ENCODE results near the gene LRFN3. TPM values are rescaled to one million over a fixed set of nuclear protein-coding genes. Genes with fewer than 3 reads are reported as not detected.

The LRFN3 gene
- total RNA-seq, 6 donors from 2014 or later, result 6.3 to 17.2 (median 11.8) TPM

DNA sequence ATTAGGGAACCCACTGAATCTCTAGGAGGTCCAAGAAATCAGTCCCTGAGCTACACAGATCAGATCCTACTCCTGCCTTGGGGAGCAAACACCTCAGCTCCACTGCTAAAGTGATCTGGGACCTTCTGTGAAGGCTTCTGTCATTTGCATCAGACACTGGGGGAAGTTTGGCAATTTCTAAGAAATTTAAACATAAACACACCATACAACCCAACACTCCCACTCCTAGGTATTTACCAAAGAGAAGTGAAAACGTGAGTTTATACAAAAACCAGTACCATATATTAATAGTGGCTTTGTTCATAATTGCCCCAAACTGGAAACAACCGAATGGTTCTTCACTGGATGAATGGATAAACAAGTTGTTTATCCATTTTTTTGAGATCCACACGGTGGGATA is 20.7 kb upstream of the LRFN3 start:
- Histone ChIP-seq H3K4me1 (peaks cover 0 to 6% (median 2%) of the 10 kb centered on the region in 4 donors), H3K27me3 (no peaks in the 10 kb centered on the region), H3K27ac (peak overlapping the region in 1 of 4 donors; percentile 49), H3K36me3 (no peaks in the 10 kb centered on the region), H3K9me3 (no peaks in the 10 kb centered on the region), H3K4me3 (no peak overlapping the region)
- 52 to 57% methylated on average over 3 of the region's 3 CpGs for WGBS, 2 donors
- TF ChIP-seq EP300 (IDR thresholded peaks at IDR 0.05) (no peak), POLR2AphosphoS5 (IDR thresholded peaks at IDR 0.05) (no peak), CTCF (IDR thresholded peaks at IDR 0.05) (no peak)
- ATAC-seq (ENCODE audit: low FRiP score in 2 of 2) (no peak), DNase-seq (no peak)

DNA sequence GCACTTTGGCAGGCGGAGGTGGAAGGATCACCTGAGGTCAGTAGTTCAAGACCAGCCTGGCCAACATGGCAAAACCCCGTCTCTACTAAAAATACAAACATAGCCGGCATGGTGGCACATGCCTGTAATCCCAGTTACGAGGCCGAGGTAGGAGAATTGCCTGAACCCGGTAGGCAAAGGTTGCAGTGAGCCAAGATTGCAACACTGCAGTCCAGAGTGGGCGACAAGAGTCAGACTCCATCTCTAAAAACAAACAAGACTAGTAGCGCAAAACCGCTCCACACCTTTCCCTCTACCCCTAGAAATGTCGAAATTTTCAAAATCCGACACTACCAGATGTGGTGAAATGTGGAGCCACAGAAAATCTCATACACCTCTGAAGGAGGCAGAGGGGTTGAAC is 16.9 kb upstream of the LRFN3 start:
- ATAC-seq (ENCODE audit: low FRiP score in 2 of 2), result no peak
- whole genome bisulfite sequencing, 2 donors, result 85 to 86% methylated on average over 11 of the region's 11 CpGs
- Histone ChIP-seq H3K4me3 (no peak overlapping the region), H3K4me1 (no peaks in the 10 kb centered on the region), H3K27ac (no peak overlapping the region), H3K9me3 (no peaks in the 10 kb centered on the region), H3K36me3 (no peaks in the 10 kb centered on the region), H3K27me3 (no peaks in the 10 kb centered on the region)
- DNase-seq, result no peak
- TF ChIP-seq CTCF (IDR thresholded peaks at IDR 0.05), result no peak

- WGBS, 2 donors, result 79 to 84% methylated on average over 6 of the region's 6 CpGs
- DNase-seq (no peak), ATAC-seq (ENCODE audit: low FRiP score in 2 of 2) (no peak)
- Histone ChIP-seq H3K27ac (no peak overlapping the region), H3K4me1 (no peaks in the 10 kb centered on the region), H3K27me3 (no peaks in the 10 kb centered on the region), H3K36me3 (no peaks in the 10 kb centered on the region), H3K9me3 (peaks cover 0 to 7% (median 3%) of the 10 kb centered on the region in 4 donors), H3K4me3 (no peak overlapping the region)
- TF ChIP-seq EP300 (IDR thresholded peaks at IDR 0.05) (no peak), CTCF (IDR thresholded peaks at IDR 0.05) (no peak), POLR2A (IDR thresholded peaks at IDR 0.05) (no peak), POLR2AphosphoS5 (IDR thresholded peaks at IDR 0.05) (no peak)
Measured at GRCh38 chr19:35921012-35921411, 15.2 kb upstream of the LRFN3 start.

GRCh38 chr19:35925501-35925900 is 10.7 kb upstream of the LRFN3 start:
- no peak for DNase-seq
- no peaks in the 10 kb centered on the region for H3K27me3 ChIP-seq
- no peak overlapping the region for H3K4me3 ChIP-seq
- TF ChIP-seq POLR2A (IDR thresholded peaks at IDR 0.05), result no peak
- no peak for TF ChIP-seq EP300 (IDR thresholded peaks at IDR 0.05)
- TF ChIP-seq CTCF (IDR thresholded peaks at IDR 0.05), result no peak
- TF ChIP-seq POLR2AphosphoS5 (IDR thresholded peaks at IDR 0.05), result no peak
- 82 to 88% methylated on average over 3 of the region's 3 CpGs for WGBS, 2 donors
- H3K36me3 ChIP-seq, result no peaks in the 10 kb centered on the region
- peaks cover 0 to 11% (median 6%) of the 10 kb centered on the region in 4 donors for H3K4me1 ChIP-seq
- peaks cover 0 to 7% (median 3%) of the 10 kb centered on the region in 4 donors for H3K9me3 ChIP-seq
- no peak overlapping the region for H3K27ac ChIP-seq
- ATAC-seq (ENCODE audit: low FRiP score in 2 of 2), result no peak

- no peak for ATAC-seq (ENCODE audit: low FRiP score in 2 of 2)
Measured at GRCh38 chr19:35928507-35928906, 7.7 kb upstream of the LRFN3 start.

More at GRCh38 chr19:35928507-35928906, 7.7 kb upstream of the LRFN3 start:
- H3K36me3 ChIP-seq, result no peaks in the 10 kb centered on the region
- 76 to 81% methylated on average over 5 of the region's 5 CpGs for WGBS, 2 donors
- H3K9me3 ChIP-seq, result peaks cover 0 to 7% (median 3%) of the 10 kb centered on the region in 4 donors
- no peak overlapping the region for H3K4me3 ChIP-seq
- no peaks in the 10 kb centered on the region for H3K27me3 ChIP-seq
- TF ChIP-seq POLR2A (IDR thresholded peaks at IDR 0.05) (no peak), CTCF (IDR thresholded peaks at IDR 0.05) (no peak), EP300 (IDR thresholded peaks at IDR 0.05) (no peak), POLR2AphosphoS5 (IDR thresholded peaks at IDR 0.05) (no peak)
- no peak overlapping the region for H3K27ac ChIP-seq
- no peak for DNase-seq
- H3K4me1 ChIP-seq, result peaks cover 6 to 24% (median 12%) of the 10 kb centered on the region in 4 donors
